Panc1 (cell line): Measurements from ENCODE around the gene DPP9. TPM values are rescaled to one million over a fixed set of nuclear protein-coding genes. Genes with fewer than 3 reads are reported as not detected.
A peak's percentile ranks its signal among the peaks of the same experiment; 100 is the strongest.

Experiments used
- ATAC-seq: fragments of 200-7000 bp; cut with Tn5 transposase; 2 replicates; pipeline ENCODE4 v1.9.1; 2020; ENCODE audit warnings: mild to moderate bottlenecking, moderate library complexity
- BruUV-seq: library from RNA; stranded (reverse); fragments of 400-500 nt; replicated peaks from 2 replicates; lab custom pipeline; 2021; lab: Mats Ljungman, UMichigan
- CTCF ChIA-PET: fragments of 300-600 bp; sonication (Branson Sonifier 250); formaldehyde crosslinking; loops from one replicate; lab custom pipeline; 2022; ENCODE audit warnings: antibody characterized with exemption; lab: Charles Lee
- POLR2A ChIA-PET: fragments of 300-600 bp; sonication (Branson Sonifier 250); formaldehyde crosslinking; loops from one replicate; lab custom pipeline; 2022; ENCODE audit warnings: antibody characterized with exemption; lab: Charles Lee
- DNase-seq: peaks from one replicate; pipeline ENCODE4 v3.0.0-alpha.2; 2010; ENCODE audit warnings: low read depth, low spot score
- H3K27ac ChIP-seq: 2 replicates; pipeline ENCODE4 v1.5.1; 2011; ENCODE audit warnings: mild to moderate bottlenecking, low read length, inconsistent platforms
- H3K27me3 ChIP-seq: fragments of 200-500 bp; sonication (Bioruptor generic); 2 replicates; pipeline ENCODE4 v1.6.0; 2014; ENCODE audit warnings: low read length, inconsistent platforms; ENCODE audit not compliant: control insufficient read depth, insufficient read depth
- H3K36me3 ChIP-seq: fragments of 200-500 bp; sonication (Bioruptor generic); 2 replicates; pipeline ENCODE4 v1.5.1; 2014; ENCODE audit warnings: inconsistent platforms, mild to moderate bottlenecking, low read length, moderate library complexity; ENCODE audit not compliant: control insufficient read depth, insufficient read depth
- H3K4me1 ChIP-seq: 2 replicates; pipeline ENCODE4 v1.5.1; 2011; ENCODE audit warnings: inconsistent platforms, mild to moderate bottlenecking, low read length, moderate library complexity; ENCODE audit not compliant: control insufficient read depth, insufficient read depth
- H3K4me3 ChIP-seq, 2 experiments: 2 replicates each; pipeline ENCODE4 v1.5.1; 2011 to 2012; ENCODE audit warnings: low read depth in 2 of 2, low read length in 2 of 2, mild to moderate bottlenecking in 2 of 2, inconsistent platforms in 1 of 2, moderate library complexity in 1 of 2
- H3K9me3 ChIP-seq: fragments of 200-500 bp; sonication (Bioruptor generic); 2 replicates; pipeline ENCODE4 v1.5.1; 2014; ENCODE audit warnings: low read depth, mild to moderate bottlenecking, inconsistent platforms, low read length, moderate library complexity; ENCODE audit not compliant: control insufficient read depth, insufficient read depth
- POLR2AphosphoS5 ChIP-seq: IDR thresholded peaks from 2 replicates; pipeline ENCODE4 v1.6.1; 2012; ENCODE audit warnings: mild to moderate bottlenecking, low read depth, low read length, moderate library complexity
- SIN3A ChIP-seq: IDR thresholded peaks from 2 replicates; pipeline ENCODE4 v1.6.1; 2012; ENCODE audit warnings: low read depth, mild to moderate bottlenecking, low read length, moderate library complexity, borderline replicate concordance; ENCODE audit not compliant: insufficient read depth
- TCF7L2 ChIP-seq: IDR thresholded peaks from 2 replicates; pipeline ENCODE4 v1.6.1; 2011; ENCODE audit warnings: mild to moderate bottlenecking, low read depth, low read length, inconsistent platforms
- in situ Hi-C: cut with HindIII; loops from 2 replicates; pipeline ENCODE4 v1.10.0; 2016; ENCODE audit warnings: low sequenced_read_pairs, low pct_unique_long_range_greater_than_20kb
- intact Hi-C: fragments of 100-400 bp; cut with micrococcal nuclease; formaldehyde crosslinking; loops from one replicate; pipeline ENCODE4 v1.10.0; 2022; ENCODE audit not compliant: unreplicated experiment
- total RNA-seq: library from RNA; stranded (reverse); gene quantifications from one replicate; pipeline ENCODE4 v1.2.1, GENCODE V29; 2021; ENCODE audit not compliant: unreplicated experiment
- TF ChIP-seq, protein P1 (sequence below): fragments of 450-650 bp; IDR thresholded peaks from 2 replicates; pipeline ENCODE4 v1.5.1; 2017; ENCODE audit warnings: mild to moderate bottlenecking
- TF ChIP-seq, protein P2 (sequence below), 2 experiments: IDR thresholded peaks; 2 replicates each; pipeline ENCODE4 v1.6.1; 2011 to 2012; ENCODE audit warnings: low read depth in 2 of 2, control low read depth in 1 of 2, low read length in 1 of 2, mild to moderate bottlenecking in 1 of 2, moderate library complexity in 1 of 2; ENCODE audit not compliant: insufficient read depth in 1 of 2

Gene DPP9
- total RNA-seq, 1 experiment from 2014 or later = 108 TPM

DNA sequence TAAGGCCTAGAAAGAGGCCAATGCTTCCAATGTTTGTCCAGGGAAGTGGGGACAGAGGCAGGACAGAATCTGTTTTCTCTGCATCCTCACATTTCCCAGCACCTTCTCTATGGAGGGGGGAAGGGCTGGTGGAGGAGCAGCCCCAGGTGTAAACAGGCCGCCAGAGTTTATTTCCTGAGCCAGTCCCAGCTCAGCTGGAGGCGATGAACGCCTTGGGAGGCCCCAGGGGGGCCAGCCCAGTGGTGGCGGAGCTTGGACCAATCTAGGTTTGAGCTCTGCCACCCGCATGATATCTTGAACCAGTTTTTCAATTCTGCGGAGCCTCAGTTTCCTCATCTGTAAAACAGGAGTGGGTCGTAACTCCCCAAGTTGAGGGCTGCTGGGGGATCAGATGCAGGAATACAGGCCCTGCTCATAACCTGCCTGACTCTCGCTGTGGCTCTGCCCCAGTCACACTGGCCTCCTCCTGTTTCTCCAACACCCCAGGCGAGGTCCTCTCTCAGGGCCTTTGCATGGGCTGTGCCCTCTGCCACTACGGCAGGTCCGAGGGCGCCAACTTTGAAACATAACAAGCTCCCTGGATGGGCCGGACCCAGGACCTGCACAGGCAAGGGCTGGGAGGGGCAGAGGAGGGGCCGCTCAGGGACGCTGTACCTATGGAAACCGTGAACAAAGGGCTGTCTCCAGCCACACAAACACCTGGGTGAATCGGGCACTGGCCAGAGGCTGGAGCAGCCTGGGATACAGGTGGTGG lies 83.2 kb downstream of the DPP9 start:
- Histone ChIP-seq H3K27me3 (no peaks in the 10 kb centered on the region), H3K4me3 (peak overlapping the region; percentile 61 to 74), H3K27ac (no peak overlapping the region), H3K9me3 (no peaks in the 10 kb centered on the region), H3K4me1 (peaks cover 3% of the 10 kb centered on the region), H3K36me3 (peaks cover 4% of the 10 kb centered on the region; the same call in 1 of the 2 replicates)
- ChIA-PET CTCF (no interaction called here), POLR2A (no interaction called here)
- in situ Hi-C loops (no loop called here), intact Hi-C loops (no loop called here)
- no peak for TF ChIP-seq TCF7L2
- no peak for TF ChIP-seq POLR2AphosphoS5
- TF ChIP-seq SIN3A = no peak
- TF ChIP-seq, protein P1, sequence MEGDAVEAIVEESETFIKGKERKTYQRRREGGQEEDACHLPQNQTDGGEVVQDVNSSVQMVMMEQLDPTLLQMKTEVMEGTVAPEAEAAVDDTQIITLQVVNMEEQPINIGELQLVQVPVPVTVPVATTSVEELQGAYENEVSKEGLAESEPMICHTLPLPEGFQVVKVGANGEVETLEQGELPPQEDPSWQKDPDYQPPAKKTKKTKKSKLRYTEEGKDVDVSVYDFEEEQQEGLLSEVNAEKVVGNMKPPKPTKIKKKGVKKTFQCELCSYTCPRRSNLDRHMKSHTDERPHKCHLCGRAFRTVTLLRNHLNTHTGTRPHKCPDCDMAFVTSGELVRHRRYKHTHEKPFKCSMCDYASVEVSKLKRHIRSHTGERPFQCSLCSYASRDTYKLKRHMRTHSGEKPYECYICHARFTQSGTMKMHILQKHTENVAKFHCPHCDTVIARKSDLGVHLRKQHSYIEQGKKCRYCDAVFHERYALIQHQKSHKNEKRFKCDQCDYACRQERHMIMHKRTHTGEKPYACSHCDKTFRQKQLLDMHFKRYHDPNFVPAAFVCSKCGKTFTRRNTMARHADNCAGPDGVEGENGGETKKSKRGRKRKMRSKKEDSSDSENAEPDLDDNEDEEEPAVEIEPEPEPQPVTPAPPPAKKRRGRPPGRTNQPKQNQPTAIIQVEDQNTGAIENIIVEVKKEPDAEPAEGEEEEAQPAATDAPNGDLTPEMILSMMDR = no peak
- TF ChIP-seq, protein P2, sequence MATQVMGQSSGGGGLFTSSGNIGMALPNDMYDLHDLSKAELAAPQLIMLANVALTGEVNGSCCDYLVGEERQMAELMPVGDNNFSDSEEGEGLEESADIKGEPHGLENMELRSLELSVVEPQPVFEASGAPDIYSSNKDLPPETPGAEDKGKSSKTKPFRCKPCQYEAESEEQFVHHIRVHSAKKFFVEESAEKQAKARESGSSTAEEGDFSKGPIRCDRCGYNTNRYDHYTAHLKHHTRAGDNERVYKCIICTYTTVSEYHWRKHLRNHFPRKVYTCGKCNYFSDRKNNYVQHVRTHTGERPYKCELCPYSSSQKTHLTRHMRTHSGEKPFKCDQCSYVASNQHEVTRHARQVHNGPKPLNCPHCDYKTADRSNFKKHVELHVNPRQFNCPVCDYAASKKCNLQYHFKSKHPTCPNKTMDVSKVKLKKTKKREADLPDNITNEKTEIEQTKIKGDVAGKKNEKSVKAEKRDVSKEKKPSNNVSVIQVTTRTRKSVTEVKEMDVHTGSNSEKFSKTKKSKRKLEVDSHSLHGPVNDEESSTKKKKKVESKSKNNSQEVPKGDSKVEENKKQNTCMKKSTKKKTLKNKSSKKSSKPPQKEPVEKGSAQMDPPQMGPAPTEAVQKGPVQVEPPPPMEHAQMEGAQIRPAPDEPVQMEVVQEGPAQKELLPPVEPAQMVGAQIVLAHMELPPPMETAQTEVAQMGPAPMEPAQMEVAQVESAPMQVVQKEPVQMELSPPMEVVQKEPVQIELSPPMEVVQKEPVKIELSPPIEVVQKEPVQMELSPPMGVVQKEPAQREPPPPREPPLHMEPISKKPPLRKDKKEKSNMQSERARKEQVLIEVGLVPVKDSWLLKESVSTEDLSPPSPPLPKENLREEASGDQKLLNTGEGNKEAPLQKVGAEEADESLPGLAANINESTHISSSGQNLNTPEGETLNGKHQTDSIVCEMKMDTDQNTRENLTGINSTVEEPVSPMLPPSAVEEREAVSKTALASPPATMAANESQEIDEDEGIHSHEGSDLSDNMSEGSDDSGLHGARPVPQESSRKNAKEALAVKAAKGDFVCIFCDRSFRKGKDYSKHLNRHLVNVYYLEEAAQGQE (IDR thresholded peaks at IDR 0.05; ENCODE audit: insufficient read depth in 1 of 2, low read depth in 2 of 2, low read length in 1 of 2) = no peak
- ATAC-seq (no peak), DNase-seq (no peak)
- no TSS peak for BruUV-seq

DNA sequence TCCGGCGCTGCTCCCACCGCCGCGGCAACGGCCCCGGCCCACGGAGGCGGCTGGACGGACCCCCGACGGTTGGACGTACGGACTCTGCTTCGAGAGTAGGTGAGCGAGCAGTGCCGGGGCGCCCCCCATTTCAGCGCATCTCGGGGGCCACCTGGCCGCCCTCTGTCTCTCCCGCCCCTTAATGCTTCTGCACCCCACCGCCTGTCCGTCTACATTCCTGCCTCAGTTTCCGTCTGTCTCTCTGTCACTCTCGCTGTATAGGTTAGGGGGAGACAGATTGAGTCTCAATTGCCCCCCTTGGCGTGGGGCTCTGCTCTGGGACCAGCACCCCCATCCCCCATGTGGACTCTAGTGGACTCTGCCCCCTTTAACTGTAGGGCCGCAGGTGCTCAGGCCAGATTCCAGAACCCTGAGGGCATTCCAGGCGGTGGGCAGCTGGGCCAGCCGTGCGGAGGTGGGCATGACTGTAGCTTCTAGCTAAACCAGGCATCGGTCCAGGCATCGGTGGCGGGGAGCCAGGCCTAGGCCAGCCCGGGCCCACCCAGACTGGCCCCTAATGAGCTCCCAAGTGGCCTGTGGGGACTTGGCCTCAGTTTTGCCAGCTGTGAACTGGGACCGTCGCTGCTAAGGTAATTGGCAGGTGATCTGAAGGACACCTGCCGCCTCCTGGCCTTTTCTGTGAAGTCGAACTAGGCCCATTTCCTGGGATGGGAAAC lies 84.0 kb downstream of the DPP9 start:
- no TSS peak for BruUV-seq
- DNase-seq (no peak), ATAC-seq (peak; percentile 5; the same call in 1 of the 2 replicates)
- Histone ChIP-seq H3K9me3 (no peaks in the 10 kb centered on the region), H3K4me1 (peaks cover 3% of the 10 kb centered on the region), H3K36me3 (peaks cover 4% of the 10 kb centered on the region; the same call in 1 of the 2 replicates), H3K27ac (peak overlapping the region; percentile 66), H3K4me3 (peak overlapping the region; percentile 61 to 74), H3K27me3 (no peaks in the 10 kb centered on the region)
- ChIA-PET POLR2A (no interaction called here), CTCF (no interaction called here)
- in situ Hi-C loops = no loop called here
- intact Hi-C loops = loop anchor here (5.0 kb wide), 1 partner anchor 62 kb away; no protein-coding TSS in a partner anchor
- TF ChIP-seq TCF7L2 = no peak
- TF ChIP-seq, protein P2 (IDR thresholded peaks at IDR 0.05; ENCODE audit: insufficient read depth in 1 of 2, low read depth in 2 of 2, low read length in 1 of 2) = no peak
- TF ChIP-seq POLR2AphosphoS5 = no peak
- TF ChIP-seq, protein P1 = no peak
- no peak for TF ChIP-seq SIN3A
